ENCODE results near the gene FBXW7.

Gene FBXW7

GRCh38 chr4:152273343-152273742, 262.5 kb downstream of the FBXW7 start:
- no peak for DNase-seq

Measured in CD4-positive, alpha-beta T cell treated with Interleukin-4 for 1 hour (primary cell).